GM10248 (cell line): ENCODE measurements around the gene EFCAB14.
"Not testable (repeated sequence)": the region's sequence is repeated elsewhere in the genome, so short reads cannot be mapped to it uniquely, and the experiment has no call there.

Experiments used
- CTCF ChIA-PET: fragments of 300-600 bp; sonication (Branson Sonifier 250); formaldehyde crosslinking; extraction: SDS; loops from one replicate; lab custom pipeline; 2021; ENCODE audit warnings: antibody characterized with exemption; lab: Yijun Ruan, JAX
- POLR2A ChIA-PET: fragments of 350-650 bp; sonication (Branson Sonifier 250); formaldehyde crosslinking; extraction: SDS; loops from one replicate; lab custom pipeline; 2020; ENCODE audit warnings: antibody characterized with exemption; lab: Yijun Ruan, JAX
- DNase-seq: peaks from one replicate; pipeline ENCODE4 v3.0.0; 2012; ENCODE audit errors: extremely low spot score
- CTCF ChIP-seq: IDR thresholded peaks from 2 replicates; pipeline ENCODE4 v1.5.1; 2012; ENCODE audit warnings: mild to moderate bottlenecking, low read depth; ENCODE audit errors: extremely low read depth, missing control alignments, control extremely low read depth

Gene EFCAB14

GRCh38 chr1:46656643-46657042 lies 62.3 kb downstream of the EFCAB14 start:
- no peak for TF ChIP-seq CTCF
- POLR2A ChIA-PET = no interaction called here
- no peak for DNase-seq
- CTCF ChIA-PET = interaction anchor here (0.9 to 3.5 kb wide), 3 partner anchors 9 to 46 kb away, joined by 3 to 11 read pairs (median 6); partner anchors contain the start of gene ATPAF1

- CTCF ChIA-PET = interaction anchor here (1.0 to 3.5 kb wide), 2 partner anchors 12 to 59 kb away, joined by 3 to 11 read pairs; partner anchors contain the start of gene ATPAF1
- no peak for DNase-seq
- POLR2A ChIA-PET = no interaction called here
- no peak for TF ChIP-seq CTCF
These were observed 63.1 kb downstream of the EFCAB14 start for GRCh38 chr1:46655848-46656247.

- CTCF ChIA-PET = interaction anchor here (1.0 to 1.8 kb wide), 2 partner anchors 23 to 61 kb away, joined by 3 to 5 read pairs; no protein-coding TSS in a partner anchor
- POLR2A ChIA-PET, DNase-seq: not testable (repeated sequence)
These were observed 64.2 kb downstream of the EFCAB14 start for GRCh38 chr1:46654698-46655097.

GRCh38 chr1:46654012-46654411 lies 64.9 kb downstream of the EFCAB14 start:
- no peak for TF ChIP-seq CTCF
- ChIA-PET CTCF (interaction anchor here (0.9 to 1.8 kb wide), 4 partner anchors 13 to 212 kb away, joined by 3 to 6 read pairs (median 4); no protein-coding TSS in a partner anchor), POLR2A (no interaction called here)
- DNase-seq = no peak

- no peak for TF ChIP-seq CTCF
- DNase-seq = no peak
- ChIA-PET CTCF (interaction anchor here (0.9 to 1.8 kb wide), 5 partner anchors 14 to 211 kb away, joined by 3 to 6 read pairs (median 4); no protein-coding TSS in a partner anchor), POLR2A (no interaction called here)
These were observed 65.4 kb downstream of the EFCAB14 start for GRCh38 chr1:46653405-46653958.

- POLR2A ChIA-PET = no interaction called here
- DNase-seq = no peak
- CTCF ChIA-PET = interaction anchor here (1.3 to 1.4 kb wide), 2 partner anchors 23 to 210 kb away, joined by 3 to 4 read pairs; no protein-coding TSS in a partner anchor
- no peak for TF ChIP-seq CTCF
These were observed 66.4 kb downstream of the EFCAB14 start for GRCh38 chr1:46652321-46653100.

GRCh38 chr1:46651152-46651551 lies 67.8 kb downstream of the EFCAB14 start:
- CTCF ChIA-PET, DNase-seq, POLR2A ChIA-PET: not testable (repeated sequence)
